Activated CD4-positive, alpha-beta T cell treated with anti-CD3 and anti-CD28 coated beads, Interleukin-2, amount 50 U/mL, for 48 hours (primary cell): Measurements from ENCODE around the gene HDHD5.

Experiments used
- DNase-seq, 2 experiments: peaks; one replicate each; pipeline ENCODE4 v3.0.0-alpha.2; 2020

HDHD5 gene

DNA sequence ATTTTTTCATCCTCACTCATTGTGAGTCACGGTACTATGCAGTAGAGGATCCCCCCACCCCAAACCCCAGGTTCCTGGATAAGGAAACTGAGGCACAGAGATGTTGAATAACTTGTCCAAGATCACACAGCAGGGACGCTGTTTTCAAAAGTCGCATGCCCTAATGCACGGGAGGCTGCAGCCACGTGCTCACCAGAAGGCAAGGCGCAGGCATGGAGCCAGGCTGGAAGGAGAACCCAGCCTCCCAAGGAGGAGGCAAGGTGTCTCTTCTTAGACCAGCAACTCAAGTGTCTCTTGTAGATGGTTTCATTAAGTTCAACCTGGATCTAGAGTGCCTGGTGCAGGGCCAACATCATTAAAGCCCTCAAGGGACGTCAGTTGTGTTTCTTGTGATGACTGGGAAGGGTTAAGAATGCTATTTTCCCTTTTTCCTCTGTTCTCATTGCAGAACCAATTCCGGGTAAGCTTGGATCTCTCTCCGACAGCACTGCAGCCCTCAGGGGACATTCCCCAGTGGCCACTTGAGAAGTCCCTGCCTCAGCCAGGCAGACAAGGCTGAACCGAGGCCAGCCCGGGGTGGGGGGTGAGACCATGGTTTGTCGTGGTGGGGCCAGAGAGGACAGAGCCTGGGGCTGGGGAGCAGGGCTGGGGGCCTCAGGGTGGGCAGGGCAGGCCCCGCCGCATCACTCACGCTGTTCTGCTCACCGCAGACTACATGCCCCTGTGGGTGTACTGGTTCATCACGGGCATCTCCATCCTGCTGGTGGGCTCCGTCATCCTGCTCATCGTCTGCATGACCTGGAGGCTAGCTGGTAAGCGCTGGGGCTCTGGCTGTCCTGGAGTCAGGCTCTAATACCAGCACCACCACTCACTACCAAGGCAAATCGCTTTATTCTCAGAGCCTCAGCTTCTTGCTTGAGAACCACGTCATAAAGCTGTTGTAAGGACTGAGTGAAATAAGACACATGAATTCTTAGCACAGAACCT, 53.6 kb downstream of the HDHD5 start:
- DNase-seq = no peak

DNA sequence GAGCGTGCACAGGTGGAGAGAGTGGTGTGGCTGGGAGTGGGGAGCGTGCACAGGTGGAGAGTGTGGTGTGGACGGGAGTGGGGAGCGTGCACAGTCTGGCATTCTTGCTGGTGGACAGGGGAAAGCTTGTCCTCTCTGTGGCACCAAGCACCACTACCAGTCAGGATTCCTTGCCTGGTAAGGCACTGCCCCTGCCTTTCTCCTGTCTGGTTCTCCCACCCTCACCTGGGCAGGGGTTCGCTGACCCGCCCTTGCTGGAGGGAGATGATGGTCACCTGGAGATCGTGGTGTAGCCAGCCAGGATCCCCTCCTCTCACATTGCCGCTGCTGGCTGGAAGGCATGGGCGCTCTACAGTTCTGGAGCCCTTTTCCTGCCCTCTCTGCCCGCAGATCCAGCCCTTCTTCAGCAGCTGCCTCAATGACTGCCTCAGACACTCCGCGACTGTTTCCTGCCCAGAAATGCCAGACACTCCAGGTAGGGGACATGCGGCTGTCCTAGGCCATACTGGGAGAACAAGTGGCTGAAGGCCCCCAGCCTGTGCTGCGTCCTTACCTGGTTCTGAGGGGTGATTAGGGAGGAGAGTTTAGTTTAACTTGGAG, 54.6 kb downstream of the HDHD5 start:
- DNase-seq = no peak

DNA sequence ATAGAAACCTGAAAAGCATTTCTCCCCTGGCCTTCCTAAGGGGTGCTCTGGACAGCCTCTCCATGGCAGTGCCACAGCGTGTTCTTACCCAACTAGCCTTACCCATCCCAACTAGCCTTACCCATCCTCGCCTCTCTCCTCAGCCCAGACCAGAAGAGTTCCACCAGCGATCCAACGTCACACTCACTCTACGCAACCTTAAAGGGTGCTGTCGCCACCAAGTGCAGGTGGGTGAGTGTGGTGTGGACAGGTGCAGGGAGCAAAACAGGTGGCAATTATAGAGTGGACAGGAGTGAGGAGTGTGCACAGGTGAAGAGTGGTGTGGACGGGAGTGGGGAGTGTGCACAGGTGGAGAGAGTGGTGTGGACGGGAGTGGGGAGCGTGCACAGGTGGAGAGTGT, 55.7 kb downstream of the HDHD5 start:
- no peak for DNase-seq

GRCh38 chr22:17102297-17102667, 56.8 kb downstream of the HDHD5 start:
- no peak for DNase-seq

DNA sequence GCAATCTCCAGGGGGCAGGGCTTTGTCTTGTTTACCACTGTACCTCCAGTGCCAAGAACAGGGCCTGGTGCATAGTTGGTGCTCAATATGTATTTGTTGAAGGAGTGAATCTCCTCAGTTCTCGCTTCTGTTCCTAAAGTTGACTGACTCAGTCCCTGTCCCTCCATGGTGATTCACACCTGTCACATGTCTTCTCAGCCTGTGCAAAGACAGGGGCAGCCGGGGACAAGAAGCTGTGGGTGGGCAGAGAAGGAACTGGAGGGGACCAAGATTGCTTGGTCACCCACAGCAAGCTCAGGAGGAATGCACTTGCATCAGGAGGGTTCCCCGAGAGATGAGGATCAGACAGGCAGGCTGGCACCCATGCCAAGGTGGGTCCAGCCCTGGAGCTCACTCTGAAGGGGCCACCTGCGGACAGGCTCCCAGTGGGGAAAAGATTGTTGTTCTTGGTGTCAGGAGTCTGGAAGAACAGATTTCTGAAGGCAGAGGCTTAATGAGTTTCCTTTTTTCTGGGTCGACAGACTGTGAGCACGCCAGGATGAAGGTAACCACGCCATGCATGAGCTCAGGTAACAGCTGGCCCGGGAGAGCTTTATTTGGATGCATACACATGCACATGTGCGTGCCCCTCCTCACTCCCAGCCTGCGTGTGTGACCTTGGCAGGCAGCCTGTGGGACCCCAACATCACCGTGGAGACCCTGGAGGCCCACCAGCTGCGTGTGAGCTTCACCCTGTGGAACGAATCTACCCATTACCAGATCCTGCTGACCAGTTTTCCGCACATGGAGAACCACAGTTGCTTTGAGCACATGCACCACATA, 57.4 kb downstream of the HDHD5 start:
- no peak for DNase-seq

DNA sequence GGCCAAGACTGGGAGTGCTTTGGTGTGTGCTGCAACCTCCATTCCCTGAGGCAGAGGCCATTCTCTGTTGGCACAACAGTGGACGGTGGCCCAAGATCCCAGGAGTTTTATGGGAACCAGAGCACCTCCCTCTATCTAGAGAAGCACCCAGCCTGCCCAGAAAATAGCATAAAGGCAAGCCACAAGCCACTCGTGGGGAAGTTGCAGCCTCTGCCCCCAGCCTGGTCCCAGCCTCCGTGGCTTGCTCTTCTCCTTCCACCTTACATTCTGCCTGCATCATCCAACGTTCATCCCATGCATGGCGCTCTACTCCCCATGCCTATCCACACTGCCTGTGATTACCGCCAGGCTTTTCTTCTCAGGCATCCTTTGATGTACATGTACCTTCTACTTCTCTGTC, 58.5 kb downstream of the HDHD5 start:
- no peak for DNase-seq

DNA sequence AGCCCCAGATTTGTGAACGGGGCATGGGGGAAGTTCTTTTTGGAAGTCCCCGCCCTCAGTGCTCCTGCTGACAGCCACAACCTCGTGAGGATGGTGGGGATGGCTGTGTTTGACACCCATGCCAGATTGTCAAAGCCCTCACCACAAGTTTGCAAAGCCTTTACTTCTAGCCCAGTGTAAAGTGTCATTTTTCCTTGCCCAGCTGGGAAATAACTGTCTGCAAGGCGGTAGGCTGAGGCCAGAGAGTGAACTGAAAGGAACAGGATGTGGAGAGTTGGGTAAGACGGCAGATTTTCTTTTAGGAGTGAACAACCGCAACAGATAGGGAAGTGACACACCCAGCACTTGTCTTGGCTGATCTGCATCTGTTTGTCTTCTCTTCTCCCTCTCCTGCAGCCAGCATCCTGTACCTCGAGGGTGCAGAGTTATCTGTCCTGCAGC, 60.7 kb downstream of the HDHD5 start:
- peak in 1 of 2 experiments; percentile 30 for DNase-seq

GRCh38 chr22:17097701-17098100, 61.4 kb downstream of the HDHD5 start:
- no peak for DNase-seq

GRCh38 chr22:17097062-17097461, 62.0 kb downstream of the HDHD5 start:
- no peak for DNase-seq

DNA sequence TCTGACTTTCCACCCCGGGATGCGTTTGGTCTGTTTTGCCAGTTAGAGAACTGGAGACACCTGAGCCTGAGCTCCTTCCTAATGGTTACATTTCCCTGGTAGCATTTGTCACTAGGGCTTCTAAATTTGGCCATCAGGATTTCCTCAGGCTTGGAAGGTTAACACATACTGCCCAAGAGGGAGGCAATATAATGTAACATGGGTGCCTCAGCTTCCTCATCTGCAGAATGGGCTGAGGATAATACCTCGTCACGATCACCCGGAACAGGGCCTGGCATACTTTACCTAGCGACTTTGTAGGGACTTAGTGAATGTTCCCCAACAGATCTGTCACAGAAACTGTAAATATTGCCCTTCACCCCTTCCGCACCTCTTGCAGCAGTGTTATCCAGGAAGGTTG, 63.0 kb downstream of the HDHD5 start:
- no peak for DNase-seq

DNA sequence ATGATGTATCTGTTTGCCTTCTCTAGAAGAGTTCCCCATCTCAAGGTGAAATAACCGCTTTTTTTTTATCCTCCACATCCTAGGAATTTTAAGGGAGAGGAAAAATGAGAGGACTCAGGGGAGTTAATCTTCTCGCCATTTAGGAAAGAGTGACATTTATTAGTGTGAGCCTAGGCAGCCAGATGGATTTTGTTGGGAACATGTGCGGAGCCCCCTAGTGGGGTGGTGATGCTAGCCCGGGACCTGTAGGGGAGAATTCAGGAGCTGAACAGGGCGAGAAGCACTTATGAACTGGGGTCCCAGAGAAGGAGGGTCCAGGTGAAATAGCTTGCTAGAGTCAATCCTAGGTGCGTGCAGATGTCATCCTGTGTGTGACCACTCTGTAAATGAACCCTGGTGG, 63.5 kb downstream of the HDHD5 start:
- no peak for DNase-seq

GRCh38 chr22:17093081-17093480, 66.0 kb downstream of the HDHD5 start:
- no peak for DNase-seq

GRCh38 chr22:17091851-17092250, 67.2 kb downstream of the HDHD5 start:
- DNase-seq = no peak

- no peak for DNase-seq
These were observed 68.5 kb downstream of the HDHD5 start for GRCh38 chr22:17090550-17090949.
